CD4-positive, alpha-beta T cell (primary cell): ENCODE data around the gene GPC5. TPM values are rescaled to one million over a fixed set of nuclear protein-coding genes. Genes with fewer than 3 reads are reported as not detected.

Experiments
- ATAC-seq: fragments of 200-7000 bp; cut with Tn5 transposase; one replicate; pipeline ENCODE4 v1.10.0; 2022; ENCODE audit warnings: mild to moderate bottlenecking; ENCODE audit not compliant: poor library complexity
- CTCF ChIA-PET: fragments of 350-600 bp; sonication (Branson Sonifier 250); formaldehyde crosslinking; loops from one replicate; lab custom pipeline; 2021; ENCODE audit warnings: antibody characterized with exemption, inconsistent platforms; lab: Charles Lee
- POLR2A ChIA-PET: fragments of 350-600 bp; sonication (Branson Sonifier 250); formaldehyde crosslinking; loops from one replicate; lab custom pipeline; 2021; ENCODE audit warnings: antibody characterized with exemption, inconsistent platforms; lab: Charles Lee
- DNase-seq, 14 experiments: peaks; one replicate each; pipeline ENCODE4 v3.0.0-alpha.2; 2013 to 2020; ENCODE audit warnings: mixed read lengths in 2 of 14
- H3K27ac ChIP-seq, 2 donors: one replicate each; pipeline versions ENCODE4 v1.5.1 to v1.7.0; 2013; ENCODE audit warnings: low read length in 2 of 2, low read depth in 1 of 2, mild to moderate bottlenecking in 1 of 2
- H3K27me3 ChIP-seq, 2 experiments: 1 replicate in 1 of 2; 2 replicates in 1 of 2; pipeline versions ENCODE4 v1.6.1 to v1.7.0; 2013; ENCODE audit warnings: low read length in 2 of 2, control low read depth in 1 of 2, mild to moderate bottlenecking in 1 of 2, moderate library complexity in 1 of 2; ENCODE audit not compliant: insufficient read depth in 2 of 2, control insufficient read depth in 1 of 2
- H3K36me3 ChIP-seq: one replicate; pipeline ENCODE4 v1.6.1; 2013; ENCODE audit warnings: low read length, control low read depth; ENCODE audit not compliant: insufficient read depth
- H3K4me1 ChIP-seq: one replicate; pipeline ENCODE4 v1.6.1; 2013; ENCODE audit warnings: low read length, control low read depth; ENCODE audit not compliant: insufficient read depth
- H3K4me3 ChIP-seq: one replicate; pipeline ENCODE4 v1.5.1; 2013; ENCODE audit warnings: mild to moderate bottlenecking, low read length, moderate library complexity
- H3K9me3 ChIP-seq, 2 experiments: 1 replicate in 1 of 2; 2 replicates in 1 of 2; pipeline versions ENCODE4 v1.6.1 to v1.7.0; 2013; ENCODE audit warnings: low read length in 2 of 2, mild to moderate bottlenecking in 2 of 2, control low read depth in 1 of 2, moderate library complexity in 1 of 2; ENCODE audit not compliant: control insufficient read depth in 1 of 2, insufficient read depth in 1 of 2
- H3K27ac Mint-ChIP-seq: one replicate; pipeline ENCODE4 v1.8.0; 2020; ENCODE audit warnings: mixed read lengths
- H3K27me3 Mint-ChIP-seq: one replicate; pipeline ENCODE4 v1.8.0; 2021; ENCODE audit warnings: mixed read lengths
- H3K36me3 Mint-ChIP-seq: one replicate; pipeline ENCODE4 v1.8.0; 2021; ENCODE audit warnings: low read depth, mixed read lengths
- H3K4me1 Mint-ChIP-seq: one replicate; pipeline ENCODE4 v1.8.0; 2021; ENCODE audit warnings: low read depth, mixed read lengths
- H3K4me3 Mint-ChIP-seq: one replicate; pipeline ENCODE4 v1.8.0; 2020; ENCODE audit warnings: mild to moderate bottlenecking, mixed read lengths
- H3K9me3 Mint-ChIP-seq: one replicate; pipeline ENCODE4 v1.8.0; 2020; ENCODE audit warnings: mixed read lengths
- CTCF ChIP-seq: fragments of 200-600 bp; IDR thresholded peaks from one replicate; pipeline ENCODE4 v1.8.0; 2022; ENCODE audit warnings: antibody characterized with exemption, mild to moderate bottlenecking
- intact Hi-C, 2 experiments: fragments of 100-400 bp; cut with DNase I in 1 of 2; cut with micrococcal nuclease in 1 of 2; formaldehyde crosslinking; loops; one replicate each; pipeline versions ENCODE4 v1.15.1 to v1.9.0; 2023 to 2025; cut with DNase I, micrococcal nuclease
- total RNA-seq, 174 experiments: library from RNA in 2 of 174; stranded (reverse) in 2 of 174; gene quantifications; one replicate each; pipeline ENCODE4 v1.2.3 and lab custom pipeline; 2021 to 2026

Gene GPC5
- total RNA-seq, 2 experiments from 2014 or later: not detected

GRCh38 chr13:91725646-91726045 lies 327.2 kb downstream of the GPC5 start:
- Histone ChIP-seq H3K4me1 (no peaks in the 10 kb centered on the region), H3K36me3 (no peaks in the 10 kb centered on the region), H3K9me3 (no peaks in the 10 kb centered on the region), H3K27me3 (no peaks in the 10 kb centered on the region), H3K27ac (no peak overlapping the region), H3K4me3 (no peak overlapping the region)
- POLR2A ChIA-PET: no interaction called here
- Mint-ChIP-seq H3K4me3 (no peak overlapping the region), H3K27ac (no peak overlapping the region), H3K4me1 (no peaks in the 10 kb centered on the region), H3K9me3 (no peaks in the 10 kb centered on the region), H3K36me3 (no peaks in the 10 kb centered on the region), H3K27me3 (no peaks in the 10 kb centered on the region)
- DNase-seq: no peak
- no peak for TF ChIP-seq CTCF
- CTCF ChIA-PET: no interaction called here
- intact Hi-C loops: no loop called here
- no peak for ATAC-seq

- no peak overlapping the region for H3K4me3 ChIP-seq
- Mint-ChIP-seq H3K36me3 (no peaks in the 10 kb centered on the region), H3K9me3 (no peaks in the 10 kb centered on the region), H3K4me3 (no peak overlapping the region), H3K27me3 (no peaks in the 10 kb centered on the region), H3K27ac (no peak overlapping the region), H3K4me1 (no peaks in the 10 kb centered on the region)
- H3K27me3 ChIP-seq: no peaks in the 10 kb centered on the region
- ChIA-PET POLR2A (no interaction called here), CTCF (no interaction called here)
- DNase-seq (no peak), ATAC-seq (no peak)
- H3K36me3 ChIP-seq: no peaks in the 10 kb centered on the region
- H3K4me1 ChIP-seq: no peaks in the 10 kb centered on the region
- H3K9me3 ChIP-seq: no peaks in the 10 kb centered on the region
- no peak overlapping the region for H3K27ac ChIP-seq
- intact Hi-C loops: no loop called here
- TF ChIP-seq CTCF: no peak
These were observed 328.2 kb downstream of the GPC5 start for GRCh38 chr13:91726671-91727070.

GRCh38 chr13:91729859-91730258 lies 331.4 kb downstream of the GPC5 start:
- H3K27me3 Mint-ChIP-seq: no peaks in the 10 kb centered on the region
- Histone ChIP-seq H3K27me3 (no peaks in the 10 kb centered on the region), H3K4me3 (no peak overlapping the region), H3K4me1 (no peaks in the 10 kb centered on the region), H3K36me3 (no peaks in the 10 kb centered on the region), H3K27ac (no peak overlapping the region), H3K9me3 (no peaks in the 10 kb centered on the region)
- TF ChIP-seq CTCF: no peak
- ATAC-seq (no peak), DNase-seq (no peak)
- ChIA-PET CTCF (no interaction called here), POLR2A (no interaction called here)
- H3K9me3 Mint-ChIP-seq: no peaks in the 10 kb centered on the region
- no peak overlapping the region for H3K27ac Mint-ChIP-seq
- H3K4me3 Mint-ChIP-seq: no peak overlapping the region
- H3K36me3 Mint-ChIP-seq: no peaks in the 10 kb centered on the region
- intact Hi-C loops: no loop called here
- no peaks in the 10 kb centered on the region for H3K4me1 Mint-ChIP-seq
